ENCODE results near the gene YIPF4.

GRCh38 chr2:32363597-32363996 is 85.9 kb downstream of the YIPF4 start:
- TF ChIP-seq CTCF (conservative IDR thresholded peaks at IDR 0.05; ENCODE audit: low read depth, low read length) (no peak), POLR2A (IDR thresholded peaks at IDR 0.05; ENCODE audit: low read depth, low read length) (no peak), RAD21 (IDR thresholded peaks at IDR 0.05; ENCODE audit: low read length) (no peak), USF2 (IDR thresholded peaks at IDR 0.05; ENCODE audit: low read depth, low read length) (no peak), RCOR1 (IDR thresholded peaks at IDR 0.05; ENCODE audit: insufficient replicate concordance, low read length) (no peak), ELK1 (IDR thresholded peaks at IDR 0.05; ENCODE audit: borderline replicate concordance, low read depth, low read length) (no peak)

All from IMR-90 (cell line).